ENCODE measurements around the gene UBE2V1.
"Not testable (repeated sequence)": the region's sequence is repeated elsewhere in the genome, so short reads cannot be mapped to it uniquely, and the experiment has no call there.

Gene UBE2V1

GRCh38 chr20:50142812-50143211, 29.9 kb upstream of the UBE2V1 start:
- in situ Hi-C loops (cut with HindIII; ENCODE audit: low sequenced_read_pairs): no loop called here
- no peak for DNase-seq (ENCODE audit: low read depth, low spot score)
- H3K4me3 ChIP-seq (ENCODE audit: low read depth, low read length): no peak overlapping the region
- TF ChIP-seq CTCF (IDR thresholded peaks at IDR 0.05; ENCODE audit: low read depth, low read length): no peak

DNA sequence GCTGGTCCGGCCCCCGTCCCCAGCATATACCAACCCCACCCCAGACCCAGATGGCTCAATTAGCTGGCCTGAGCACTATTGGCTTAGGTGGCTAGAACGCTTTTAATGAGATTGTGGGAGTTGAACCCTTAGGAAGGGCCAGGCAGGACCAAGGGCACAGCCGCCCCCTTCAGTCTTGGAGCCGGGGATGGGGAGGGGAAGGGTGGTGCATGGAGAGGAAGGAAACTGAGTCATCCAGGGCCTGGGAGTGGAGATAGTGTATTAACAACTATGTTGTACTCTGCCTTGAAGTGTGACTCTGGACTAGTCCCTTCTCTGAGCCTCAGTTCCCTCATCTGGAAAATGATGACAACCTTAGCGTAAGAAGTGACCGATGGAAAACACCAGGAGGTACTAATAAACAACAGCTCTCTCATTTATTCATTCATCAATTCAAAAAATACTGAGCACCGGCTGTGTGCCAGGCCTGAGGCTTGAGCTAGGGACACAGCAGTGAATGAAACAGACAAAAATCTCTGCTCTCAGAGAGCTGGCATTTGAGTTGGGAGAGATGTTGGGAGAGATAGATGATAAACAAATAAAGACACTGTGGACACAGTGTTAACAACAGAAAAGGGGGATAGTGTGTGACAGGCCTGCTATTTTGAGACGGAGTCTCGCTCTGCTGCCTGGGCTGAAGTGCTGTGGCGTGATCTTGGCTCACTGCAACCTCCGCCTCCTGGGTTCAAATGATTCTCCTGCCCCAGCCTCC, 29.0 kb upstream of the UBE2V1 start:
- in situ Hi-C loops (cut with HindIII; ENCODE audit: low sequenced_read_pairs): no loop called here
- H3K4me3 ChIP-seq (ENCODE audit: low read depth, low read length): no peak overlapping the region
- no peak for TF ChIP-seq CTCF (IDR thresholded peaks at IDR 0.05; ENCODE audit: low read depth, low read length)
- DNase-seq (ENCODE audit: low read depth, low spot score): no peak

DNA sequence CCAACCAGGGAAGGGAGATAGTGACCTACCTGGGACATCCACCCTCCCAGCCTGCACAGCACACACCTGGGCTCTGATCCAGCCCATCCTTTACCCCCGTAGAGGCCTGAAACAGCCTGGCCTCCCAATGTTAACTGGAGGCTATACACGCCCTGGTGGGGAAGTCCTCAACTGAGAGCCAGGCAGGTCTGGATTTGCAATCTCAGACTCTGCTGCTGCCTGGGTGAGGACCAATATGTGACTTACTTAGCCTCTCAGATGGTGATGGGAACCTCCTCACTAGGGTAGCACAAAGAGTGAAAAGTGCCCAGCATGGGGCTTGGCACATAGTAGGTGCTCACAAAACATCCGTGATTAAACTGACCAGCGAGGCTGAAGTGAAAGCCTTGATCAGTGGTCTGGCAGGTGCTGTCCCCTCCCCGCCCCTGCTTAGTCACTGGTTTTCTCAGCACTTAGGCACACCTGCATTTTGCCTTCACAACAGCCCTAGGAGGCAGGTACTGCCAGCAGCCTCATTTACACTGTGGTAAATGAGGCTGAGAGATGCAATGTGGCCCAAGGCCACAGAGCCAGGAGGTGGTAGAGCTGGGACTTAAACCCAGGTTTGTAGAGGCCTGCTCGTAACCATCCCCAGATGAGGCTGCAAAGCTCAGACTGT, 28.2 kb upstream of the UBE2V1 start:
- in situ Hi-C loops (cut with HindIII; ENCODE audit: low sequenced_read_pairs): no loop called here
- no peak overlapping the region for H3K4me3 ChIP-seq (ENCODE audit: low read depth, low read length)
- TF ChIP-seq CTCF (IDR thresholded peaks at IDR 0.05; ENCODE audit: low read depth, low read length): no peak
- DNase-seq (ENCODE audit: low read depth, low spot score): no peak

DNA sequence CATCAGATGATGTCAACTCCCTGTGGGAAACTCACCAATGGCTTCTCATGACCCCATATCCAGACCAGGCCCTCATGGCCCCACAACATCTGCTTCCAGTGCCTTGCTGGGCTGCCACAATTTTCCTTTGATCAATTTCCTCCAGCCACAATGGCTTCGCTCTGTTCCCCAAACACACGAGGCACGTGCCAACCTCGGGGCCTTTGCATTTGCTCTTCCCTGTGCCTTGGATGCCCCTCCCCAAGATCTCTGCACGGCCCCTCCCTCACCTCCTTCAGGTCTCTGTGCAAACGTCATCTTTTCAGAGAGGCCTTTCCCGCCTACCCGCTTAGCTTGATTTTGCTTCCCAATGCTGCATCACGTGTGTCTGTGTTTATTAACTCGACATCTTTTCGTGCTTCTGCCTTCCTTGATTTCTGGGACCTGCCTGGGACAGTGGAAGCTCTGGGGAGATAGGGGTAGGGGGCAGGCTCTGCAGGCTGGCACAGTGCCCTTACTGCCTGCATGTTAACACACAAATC, 27.4 kb upstream of the UBE2V1 start:
- DNase-seq (ENCODE audit: low read depth, low spot score): no peak
- H3K4me3 ChIP-seq (ENCODE audit: low read depth, low read length): no peak overlapping the region
- in situ Hi-C loops (cut with HindIII; ENCODE audit: low sequenced_read_pairs): no loop called here
- TF ChIP-seq CTCF (IDR thresholded peaks at IDR 0.05; ENCODE audit: low read depth, low read length): no peak

DNA sequence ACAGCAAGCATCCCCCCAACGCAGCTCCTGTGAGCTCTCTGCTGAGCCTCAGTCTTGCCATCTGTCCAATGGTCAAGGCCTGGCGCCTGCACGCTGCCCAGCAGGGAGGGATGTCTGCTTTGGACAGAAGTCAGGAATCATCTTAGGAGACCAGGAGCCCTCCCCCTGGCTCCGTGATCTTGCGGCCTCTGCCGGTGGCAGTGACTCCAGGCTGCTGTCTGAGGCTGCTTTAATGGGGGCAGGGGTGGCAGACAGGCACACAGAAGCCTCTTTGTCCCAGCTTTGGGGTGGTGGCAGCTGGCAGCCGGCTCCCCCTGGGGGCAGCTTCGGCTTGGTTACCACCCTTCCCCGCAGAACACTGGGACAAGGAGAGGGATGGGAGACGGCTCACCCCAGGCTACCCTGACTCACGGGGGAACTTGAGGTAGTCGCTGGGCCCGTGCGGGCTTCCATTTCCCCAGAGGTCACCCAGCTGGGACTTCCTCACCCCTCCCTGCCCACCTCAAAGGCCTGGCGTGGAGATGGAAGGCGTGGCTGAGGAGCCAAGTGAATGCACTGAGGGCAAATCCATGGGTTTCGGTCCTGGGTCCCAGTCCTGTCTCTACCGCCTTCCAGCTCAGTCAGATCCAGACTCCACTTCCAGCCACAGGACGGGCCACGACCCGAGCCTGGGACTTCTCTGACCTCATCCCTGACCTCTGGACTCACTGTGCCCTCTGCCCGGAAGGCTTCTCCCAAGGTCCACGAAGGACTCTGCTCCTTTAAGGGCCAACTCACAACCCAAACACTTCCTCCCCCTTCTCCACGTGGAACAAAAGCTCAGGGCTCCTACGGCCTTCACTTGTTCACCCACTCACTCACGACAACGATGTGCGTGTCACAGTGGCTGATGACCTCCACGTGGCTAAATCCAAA, 25.8 kb upstream of the UBE2V1 start:
- TF ChIP-seq CTCF (IDR thresholded peaks at IDR 0.05; ENCODE audit: low read depth, low read length): peak; percentile 18
- in situ Hi-C loops (cut with HindIII; ENCODE audit: low sequenced_read_pairs): no loop called here
- no peak overlapping the region for H3K4me3 ChIP-seq (ENCODE audit: low read depth, low read length)
- DNase-seq (ENCODE audit: low read depth, low spot score): no peak

DNA sequence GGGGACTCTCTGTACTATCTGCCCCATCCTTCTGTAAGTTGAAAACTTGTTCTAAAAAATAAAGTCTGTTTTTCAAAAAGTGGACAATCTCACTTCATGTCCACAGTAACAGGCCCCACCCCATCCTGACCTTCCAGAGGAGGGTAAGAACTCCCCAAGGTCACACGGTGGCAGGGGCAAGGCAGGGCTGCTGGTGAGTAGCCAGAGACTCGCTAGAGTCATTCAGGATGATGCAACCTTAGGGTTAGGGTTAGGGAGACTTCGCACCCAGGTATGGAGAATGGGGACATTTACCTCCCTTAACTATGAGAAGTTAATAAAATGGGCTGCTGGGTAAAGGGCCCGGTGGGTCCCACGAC, 25.1 kb upstream of the UBE2V1 start:
- DNase-seq (ENCODE audit: low read depth, low spot score): no peak
- no peak for TF ChIP-seq CTCF (IDR thresholded peaks at IDR 0.05; ENCODE audit: low read depth, low read length)
- in situ Hi-C loops (cut with HindIII; ENCODE audit: low sequenced_read_pairs): no loop called here
- no peak overlapping the region for H3K4me3 ChIP-seq (ENCODE audit: low read depth, low read length)

- H3K4me3 ChIP-seq (ENCODE audit: low read depth, low read length); DNase-seq (ENCODE audit: low read depth, low spot score); in situ Hi-C loops (cut with HindIII; ENCODE audit: low sequenced_read_pairs): not testable (repeated sequence)
Observed at GRCh38 chr20:50137702-50138101, 24.8 kb upstream of the UBE2V1 start.
